Activated naive CD8-positive, alpha-beta T cell treated with anti-CD3 and anti-CD28 coated beads, Interleukin-2, amount 10 ng/mL, durations not matched to agents 7 days and 5 days (primary cell): ENCODE results near the gene CCDC24. TPM values are rescaled to one million over a fixed set of nuclear protein-coding genes. Genes with fewer than 3 reads are reported as not detected.

Experiments used
- ATAC-seq: fragments of 150-1000 bp; cut with Tn5 transposase; one replicate; pipeline ENCODE4 v1.10.0; 2021; ENCODE audit warnings: low read depth, moderate library complexity
- POLR2A ChIA-PET: fragments of 350-600 bp; sonication (Branson Sonifier 250); formaldehyde crosslinking; loops from one replicate; lab custom pipeline; 2021; ENCODE audit warnings: antibody characterized with exemption; lab: Charles Lee
- DNase-seq: peaks from one replicate; pipeline ENCODE4 v3.0.0; 2021
- H3K27ac Mint-ChIP-seq: one replicate; pipeline ENCODE4 v1.8.0; 2022; ENCODE audit warnings: mild to moderate bottlenecking, mixed read lengths
- H3K27me3 Mint-ChIP-seq: one replicate; pipeline ENCODE4 v1.8.0; 2022; ENCODE audit warnings: mild to moderate bottlenecking, moderate library complexity, mixed read lengths
- H3K36me3 Mint-ChIP-seq: one replicate; pipeline ENCODE4 v1.8.0; 2021; ENCODE audit warnings: mild to moderate bottlenecking, mixed read lengths
- H3K4me1 Mint-ChIP-seq: one replicate; pipeline ENCODE4 v1.8.0; 2021; ENCODE audit warnings: mixed read lengths
- H3K4me3 Mint-ChIP-seq: one replicate; pipeline ENCODE4 v1.8.0; 2022; ENCODE audit warnings: mild to moderate bottlenecking, moderate library complexity, mixed read lengths
- H3K9me3 Mint-ChIP-seq: one replicate; pipeline ENCODE4 v1.8.0; 2021; ENCODE audit warnings: mixed read lengths
- total RNA-seq, 2 experiments: library from RNA; stranded (reverse); gene quantifications; one replicate each; pipeline ENCODE4 v1.2.3, GENCODE V29; 2021

CCDC24 gene
- total RNA-seq, 2 experiments from 2014 or later: 1.3 to 3.2 TPM

DNA sequence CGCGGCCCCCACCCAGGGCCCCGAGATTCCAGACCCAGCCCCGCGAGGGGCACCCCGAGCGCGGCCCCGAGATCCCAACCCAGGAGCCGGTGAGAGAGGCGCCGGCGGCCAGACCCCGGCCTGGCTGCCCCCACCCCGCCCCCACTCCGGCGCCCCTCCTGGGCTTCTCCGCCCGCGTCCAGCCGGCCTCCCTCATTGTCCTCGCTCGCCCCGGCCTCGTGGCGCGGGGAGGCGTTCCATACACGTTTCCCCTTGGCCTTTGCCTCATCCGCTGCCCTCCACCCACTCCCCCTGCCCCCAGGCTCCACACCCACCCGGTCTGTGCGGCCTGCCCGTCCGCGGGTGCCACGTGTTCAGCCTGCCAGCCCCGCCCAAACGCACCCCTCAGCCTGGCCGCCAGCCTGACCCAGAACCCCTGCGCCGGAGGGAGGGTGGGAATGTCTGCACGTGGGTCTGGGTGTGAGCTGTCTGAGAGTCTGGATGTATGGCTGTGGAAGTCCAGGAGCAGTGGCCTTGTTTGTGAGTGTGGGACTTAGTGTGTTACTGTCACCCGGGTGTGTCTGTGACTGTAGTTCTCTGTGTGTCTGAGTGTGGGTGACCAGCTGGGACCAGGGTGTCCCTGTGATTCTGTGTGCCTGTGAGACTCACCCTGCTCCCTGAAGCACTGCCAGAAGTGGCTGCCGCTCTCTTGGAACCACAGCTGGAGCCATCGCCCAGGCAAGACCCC, 11.7 kb upstream of the CCDC24 start:
- H3K36me3 Mint-ChIP-seq: peaks cover 16% of the 10 kb centered on the region
- DNase-seq: peak; percentile 56
- H3K4me3 Mint-ChIP-seq: peak overlapping the region; percentile 89
- peak overlapping the region; percentile 72 for H3K27ac Mint-ChIP-seq
- peak; percentile 11 for ATAC-seq
- peaks cover 35% of the 10 kb centered on the region for H3K4me1 Mint-ChIP-seq
- H3K9me3 Mint-ChIP-seq: no peaks in the 10 kb centered on the region
- H3K27me3 Mint-ChIP-seq: no peaks in the 10 kb centered on the region
- POLR2A ChIA-PET: interaction anchor here (0.8 kb wide), 1 partner anchor 10 kb away, joined by 3 read pairs; no protein-coding TSS in a partner anchor

DNA sequence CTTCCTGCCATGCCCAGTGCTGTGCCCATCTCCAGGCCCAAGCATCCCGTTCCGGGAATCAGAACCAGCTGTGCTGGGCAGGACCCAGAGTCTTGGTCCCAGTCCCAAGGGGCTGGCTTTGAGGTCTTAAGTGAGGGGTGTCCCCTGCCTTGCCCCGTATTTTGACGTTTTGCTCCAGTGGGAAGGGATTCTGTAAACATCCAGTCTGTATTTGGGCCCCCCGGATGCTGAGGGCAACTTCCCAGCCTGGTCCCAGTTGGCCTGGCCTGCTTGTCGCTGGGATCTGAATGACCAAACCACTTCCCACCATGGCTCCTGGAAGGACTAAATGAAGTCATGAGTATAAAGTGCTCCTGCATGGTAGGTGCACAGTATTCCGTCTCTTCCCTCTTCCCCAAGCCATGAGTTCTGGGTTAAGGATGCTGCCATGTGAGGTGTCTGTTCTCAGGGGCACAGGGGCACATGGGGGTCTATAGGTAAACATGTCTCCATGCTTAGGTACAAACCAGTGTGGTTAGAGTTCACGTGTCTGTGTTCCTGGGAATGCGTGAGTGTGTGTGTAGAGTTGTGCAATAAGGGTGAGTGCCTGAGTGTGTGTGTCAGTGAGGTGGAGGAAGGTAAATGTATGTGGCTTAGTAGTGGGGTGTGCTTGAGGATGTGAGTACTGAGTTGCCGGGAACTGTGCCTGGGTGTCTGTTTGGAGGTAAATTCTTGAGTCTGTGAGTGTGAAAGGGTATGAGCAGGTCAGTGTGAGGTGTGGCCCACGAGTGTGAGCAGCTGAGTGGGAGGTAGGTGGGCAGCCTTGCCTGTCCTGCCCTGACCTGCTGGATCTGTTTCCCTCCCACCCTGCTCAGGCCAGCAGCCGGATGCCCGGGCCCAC, 10.9 kb upstream of the CCDC24 start:
- Mint-ChIP-seq H3K36me3 (peaks cover 18% of the 10 kb centered on the region), H3K4me3 (peak overlapping the region; percentile 89), H3K9me3 (no peaks in the 10 kb centered on the region), H3K27me3 (no peaks in the 10 kb centered on the region), H3K27ac (no peak overlapping the region), H3K4me1 (peaks cover 35% of the 10 kb centered on the region)
- ATAC-seq (no peak), DNase-seq (no peak)
- POLR2A ChIA-PET: interaction anchor here (0.8 kb wide), 1 partner anchor 9 kb away, joined by 3 read pairs; no protein-coding TSS in a partner anchor

DNA sequence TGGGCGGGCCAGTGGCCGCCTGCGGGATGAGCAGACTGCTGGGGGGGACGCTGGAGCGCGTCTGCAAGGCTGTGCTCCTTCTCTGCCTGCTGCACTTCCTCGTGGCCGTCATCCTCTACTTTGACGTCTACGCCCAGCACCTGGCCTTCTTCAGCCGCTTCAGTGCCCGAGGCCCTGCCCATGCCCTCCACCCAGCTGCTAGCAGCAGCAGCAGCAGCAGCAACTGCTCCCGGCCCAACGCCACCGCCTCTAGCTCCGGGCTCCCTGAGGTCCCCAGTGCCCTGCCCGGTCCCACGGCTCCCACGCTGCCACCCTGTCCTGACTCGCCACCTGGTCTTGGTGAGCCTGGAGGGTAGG, 10.3 kb upstream of the CCDC24 start:
- DNase-seq (no peak), ATAC-seq (no peak)
- no peak overlapping the region for H3K4me3 Mint-ChIP-seq
- H3K27me3 Mint-ChIP-seq: no peaks in the 10 kb centered on the region
- POLR2A ChIA-PET: no interaction called here
- peaks cover 20% of the 10 kb centered on the region for H3K36me3 Mint-ChIP-seq
- H3K27ac Mint-ChIP-seq: no peak overlapping the region
- no peaks in the 10 kb centered on the region for H3K9me3 Mint-ChIP-seq
- peaks cover 30% of the 10 kb centered on the region for H3K4me1 Mint-ChIP-seq

DNA sequence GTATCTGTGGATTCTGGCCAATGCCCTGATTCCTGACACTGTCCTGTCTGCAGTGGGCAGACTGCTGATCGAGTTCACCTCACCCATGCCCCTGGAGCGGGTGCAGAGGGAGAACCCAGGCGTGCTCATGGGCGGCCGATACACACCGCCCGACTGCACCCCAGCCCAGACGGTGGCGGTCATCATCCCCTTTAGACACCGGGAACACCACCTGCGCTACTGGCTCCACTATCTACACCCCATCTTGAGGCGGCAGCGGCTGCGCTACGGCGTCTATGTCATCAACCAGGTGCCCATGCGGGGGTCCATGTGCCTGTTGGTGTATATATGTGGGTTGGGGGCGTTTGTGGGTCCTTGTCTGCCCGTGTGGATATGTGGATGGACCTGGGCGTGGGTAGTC, 9.8 kb upstream of the CCDC24 start:
- Mint-ChIP-seq H3K36me3 (peaks cover 17% of the 10 kb centered on the region), H3K27me3 (no peaks in the 10 kb centered on the region)
- no peak for DNase-seq

DNA sequence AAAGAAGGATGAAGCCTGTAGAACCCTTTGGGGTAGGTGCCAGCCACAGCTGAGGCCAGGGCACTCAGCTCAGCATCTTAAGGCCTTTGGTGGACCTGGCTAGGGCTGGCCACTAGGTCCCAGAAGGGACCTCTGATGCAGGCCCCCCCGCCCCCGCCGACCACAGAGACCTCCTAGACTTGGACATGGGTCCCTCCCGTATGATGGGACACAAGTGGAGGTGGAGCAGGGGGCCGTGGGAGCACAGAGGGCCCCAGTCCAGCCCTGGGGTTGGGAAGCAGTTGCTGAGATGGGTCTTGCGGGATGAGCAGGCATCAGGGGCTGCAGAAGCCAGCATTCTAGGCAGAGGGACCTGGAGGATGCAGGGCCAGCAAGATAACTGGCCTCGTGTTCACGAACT, 9.2 kb upstream of the CCDC24 start:
- DNase-seq (no peak), ATAC-seq (no peak)
- Mint-ChIP-seq H3K27ac (no peak overlapping the region), H3K27me3 (no peaks in the 10 kb centered on the region), H3K4me3 (no peak overlapping the region), H3K4me1 (peaks cover 21% of the 10 kb centered on the region), H3K36me3 (peaks cover 12% of the 10 kb centered on the region), H3K9me3 (no peaks in the 10 kb centered on the region)
- POLR2A ChIA-PET: no interaction called here

More for the DNA sequence above, 9.8 kb upstream of the CCDC24 start:
- POLR2A ChIA-PET: no interaction called here
- no peak for ATAC-seq
- no peak overlapping the region for H3K27ac Mint-ChIP-seq
- H3K9me3 Mint-ChIP-seq: no peaks in the 10 kb centered on the region
- H3K4me3 Mint-ChIP-seq: no peak overlapping the region
- peaks cover 25% of the 10 kb centered on the region for H3K4me1 Mint-ChIP-seq

DNA sequence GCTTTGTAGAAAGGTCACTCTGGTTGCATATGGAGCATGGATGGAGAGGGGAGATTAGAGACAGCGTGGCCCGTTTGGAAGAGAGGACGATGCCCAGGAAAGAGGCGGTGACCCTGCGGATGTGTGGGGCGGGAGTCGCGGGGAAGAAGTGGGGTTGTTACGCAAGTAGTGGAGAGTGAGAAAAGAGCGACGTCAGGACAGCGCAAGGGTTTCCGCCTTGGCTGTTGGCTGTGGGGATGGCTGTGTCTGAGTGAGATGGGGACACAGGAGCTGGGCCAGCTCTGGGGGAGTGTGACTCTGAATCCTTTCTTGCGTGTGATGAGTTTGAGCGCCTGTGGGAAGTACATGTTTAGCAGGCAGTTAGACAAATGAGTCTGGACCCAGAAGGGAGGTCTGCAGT, 8.6 kb upstream of the CCDC24 start:
- Mint-ChIP-seq H3K27ac (no peak overlapping the region), H3K9me3 (no peaks in the 10 kb centered on the region), H3K4me1 (peaks cover 16% of the 10 kb centered on the region), H3K4me3 (no peak overlapping the region), H3K27me3 (no peaks in the 10 kb centered on the region), H3K36me3 (peaks cover 8% of the 10 kb centered on the region)
- POLR2A ChIA-PET: no interaction called here
- ATAC-seq (no peak), DNase-seq (no peak)

DNA sequence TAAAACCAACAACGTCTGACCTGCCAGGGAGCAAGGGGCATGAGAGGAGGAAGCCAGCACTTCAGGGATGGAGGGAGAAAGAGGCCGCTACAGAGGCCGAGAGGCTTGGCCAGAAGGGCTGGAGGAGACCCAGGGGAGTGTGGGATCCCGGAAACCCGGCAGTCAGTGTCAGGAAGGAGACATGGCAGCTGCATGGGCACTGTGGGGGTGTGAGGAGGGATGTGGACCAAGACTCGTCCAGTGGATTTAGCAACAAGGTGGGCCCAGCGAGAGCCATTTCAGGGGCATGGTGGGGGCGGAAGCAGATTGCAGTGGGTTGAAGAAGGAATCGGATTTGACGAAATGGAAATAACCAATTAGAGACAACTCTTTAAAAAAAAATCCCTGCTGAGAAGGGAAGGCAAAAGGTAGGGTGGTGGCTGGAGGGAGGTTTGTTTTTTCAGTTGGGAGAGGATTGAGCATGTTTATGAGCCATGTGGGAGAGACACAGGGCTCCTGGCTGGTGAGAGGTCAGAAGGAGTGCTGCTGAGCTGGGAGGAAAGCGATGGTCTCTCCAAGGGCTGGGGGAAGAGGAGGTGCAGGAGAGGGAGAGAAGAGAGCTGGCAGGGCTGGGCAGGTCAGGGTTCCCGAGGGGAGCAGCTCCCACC, 8.0 kb upstream of the CCDC24 start:
- no peak for ATAC-seq
- H3K27me3 Mint-ChIP-seq: no peaks in the 10 kb centered on the region
- H3K4me3 Mint-ChIP-seq: no peak overlapping the region
- no peaks in the 10 kb centered on the region for H3K9me3 Mint-ChIP-seq
- peak overlapping the region; percentile 26 for H3K27ac Mint-ChIP-seq
- DNase-seq: no peak
- peaks cover 7% of the 10 kb centered on the region for H3K36me3 Mint-ChIP-seq
- POLR2A ChIA-PET: no interaction called here
- H3K4me1 Mint-ChIP-seq: peaks cover 11% of the 10 kb centered on the region

DNA sequence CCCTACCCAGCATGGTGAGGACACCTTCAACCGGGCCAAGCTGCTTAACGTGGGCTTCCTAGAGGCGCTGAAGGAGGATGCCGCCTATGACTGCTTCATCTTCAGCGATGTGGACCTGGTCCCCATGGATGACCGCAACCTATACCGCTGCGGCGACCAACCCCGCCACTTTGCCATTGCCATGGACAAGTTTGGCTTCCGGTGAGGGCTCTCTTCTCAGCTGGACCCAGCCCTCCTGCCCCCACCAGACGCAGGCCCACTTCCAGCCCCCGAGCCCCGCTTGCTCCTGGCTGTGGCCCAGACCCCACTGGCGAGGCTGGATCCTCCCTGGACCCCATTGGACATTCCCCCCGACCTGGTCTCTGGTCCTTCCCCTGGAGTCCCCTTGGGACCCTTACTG, 6.5 kb upstream of the CCDC24 start:
- Mint-ChIP-seq H3K27me3 (no peaks in the 10 kb centered on the region), H3K27ac (no peak overlapping the region), H3K36me3 (peaks cover 4% of the 10 kb centered on the region), H3K9me3 (no peaks in the 10 kb centered on the region), H3K4me1 (peaks cover 7% of the 10 kb centered on the region), H3K4me3 (no peak overlapping the region)
- DNase-seq (no peak), ATAC-seq (no peak)
- POLR2A ChIA-PET: no interaction called here

DNA sequence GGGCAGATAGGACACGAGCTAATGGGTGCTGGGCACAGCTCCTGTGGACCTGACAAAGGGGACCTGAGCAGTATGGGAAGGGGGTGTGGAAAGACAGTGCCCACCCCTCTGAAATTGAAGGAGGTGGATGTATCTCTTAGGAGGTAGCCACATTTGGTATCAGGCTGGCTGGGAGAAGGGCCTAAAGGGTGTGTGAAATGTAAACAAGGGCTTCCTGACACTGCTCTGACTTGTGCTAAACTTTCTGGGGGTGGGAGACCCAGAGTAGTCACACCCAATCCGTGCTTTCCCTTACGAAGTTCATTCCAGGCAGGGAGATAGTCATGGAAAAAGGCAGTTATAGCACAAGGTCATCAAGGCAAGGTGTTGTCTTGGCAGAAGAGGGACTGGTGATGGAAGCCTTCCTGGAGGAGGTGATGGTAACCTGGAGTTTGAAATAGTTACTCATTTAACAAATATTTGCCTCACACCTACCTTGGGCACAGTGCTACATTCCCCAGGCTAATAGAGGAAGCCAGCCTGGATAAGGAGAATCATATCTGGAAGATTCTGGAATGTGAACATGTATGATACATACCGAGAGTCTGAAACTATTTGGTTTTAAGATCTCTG, 5.3 kb upstream of the CCDC24 start:
- Mint-ChIP-seq H3K9me3 (no peaks in the 10 kb centered on the region), H3K36me3 (peaks cover 4% of the 10 kb centered on the region), H3K27me3 (no peaks in the 10 kb centered on the region), H3K4me3 (no peak overlapping the region), H3K27ac (no peak overlapping the region), H3K4me1 (peaks cover 1% of the 10 kb centered on the region)
- POLR2A ChIA-PET: no interaction called here
- DNase-seq (no peak), ATAC-seq (no peak)

DNA sequence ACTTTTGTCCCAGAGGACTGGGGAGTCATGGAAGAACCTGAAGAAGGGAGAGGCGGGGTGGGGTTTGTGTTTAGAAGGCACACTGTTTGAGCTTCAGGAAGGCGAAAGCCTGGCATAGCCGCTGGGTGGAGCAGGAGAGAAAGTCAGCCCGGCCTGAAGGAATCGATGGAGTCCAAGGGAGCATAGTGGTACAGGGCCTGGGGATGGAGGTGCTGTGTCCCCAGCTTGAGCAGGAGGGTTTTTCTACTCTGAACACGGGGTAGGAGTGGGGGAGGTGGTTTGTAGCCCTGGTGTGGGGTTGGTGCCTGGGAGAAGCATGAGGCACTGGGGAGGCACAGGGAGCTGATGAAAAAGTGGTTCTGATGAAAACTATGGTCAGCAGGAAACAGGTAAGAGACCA, 4.7 kb upstream of the CCDC24 start:
- H3K27me3 Mint-ChIP-seq: no peaks in the 10 kb centered on the region
- H3K36me3 Mint-ChIP-seq: peaks cover 4% of the 10 kb centered on the region
- DNase-seq: no peak
- peaks cover 2% of the 10 kb centered on the region for H3K4me1 Mint-ChIP-seq
- no peak overlapping the region for H3K4me3 Mint-ChIP-seq
- H3K27ac Mint-ChIP-seq: no peak overlapping the region
- POLR2A ChIA-PET: no interaction called here
- no peak for ATAC-seq
- no peaks in the 10 kb centered on the region for H3K9me3 Mint-ChIP-seq

DNA sequence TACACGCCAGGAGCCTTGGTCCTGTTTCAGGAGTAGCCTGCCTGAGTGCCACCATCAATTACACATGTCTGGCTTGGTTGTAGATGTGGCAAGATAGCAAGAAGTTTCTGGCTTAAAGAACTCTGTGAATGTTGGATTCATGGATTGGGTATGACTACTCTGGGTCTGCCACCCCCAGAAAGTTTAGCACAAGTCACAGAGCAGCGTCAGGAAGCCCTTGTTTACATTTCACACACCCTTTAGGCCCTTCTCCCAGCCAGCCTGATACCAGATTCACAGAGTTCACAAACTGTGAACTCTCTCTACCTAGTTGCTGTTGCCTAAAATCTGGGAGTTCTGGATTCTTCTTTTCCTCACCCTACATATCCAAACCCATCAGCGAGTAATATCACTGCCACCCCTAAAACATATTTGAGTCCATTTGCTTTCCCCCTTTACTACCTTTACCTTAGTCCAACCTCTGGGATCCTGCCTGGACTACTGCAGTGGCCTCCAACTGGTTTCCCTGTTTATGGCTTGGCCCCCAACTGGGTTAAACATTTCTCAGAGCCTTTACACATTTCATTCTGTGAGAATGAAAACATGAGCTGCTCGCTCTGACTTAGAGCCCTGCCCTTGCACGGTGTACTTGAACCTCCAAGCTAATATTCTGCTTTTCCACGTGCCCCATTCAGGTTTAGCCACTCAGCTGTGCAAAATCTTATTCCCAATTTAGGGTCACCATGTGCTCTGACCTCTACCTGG, 4.1 kb upstream of the CCDC24 start:
- no peak for ATAC-seq
- peaks cover 4% of the 10 kb centered on the region for H3K36me3 Mint-ChIP-seq
- H3K27ac Mint-ChIP-seq: no peak overlapping the region
- H3K9me3 Mint-ChIP-seq: no peaks in the 10 kb centered on the region
- POLR2A ChIA-PET: no interaction called here
- no peaks in the 10 kb centered on the region for H3K27me3 Mint-ChIP-seq
- no peak for DNase-seq
- no peak overlapping the region for H3K4me3 Mint-ChIP-seq
- H3K4me1 Mint-ChIP-seq: peaks cover 6% of the 10 kb centered on the region

DNA sequence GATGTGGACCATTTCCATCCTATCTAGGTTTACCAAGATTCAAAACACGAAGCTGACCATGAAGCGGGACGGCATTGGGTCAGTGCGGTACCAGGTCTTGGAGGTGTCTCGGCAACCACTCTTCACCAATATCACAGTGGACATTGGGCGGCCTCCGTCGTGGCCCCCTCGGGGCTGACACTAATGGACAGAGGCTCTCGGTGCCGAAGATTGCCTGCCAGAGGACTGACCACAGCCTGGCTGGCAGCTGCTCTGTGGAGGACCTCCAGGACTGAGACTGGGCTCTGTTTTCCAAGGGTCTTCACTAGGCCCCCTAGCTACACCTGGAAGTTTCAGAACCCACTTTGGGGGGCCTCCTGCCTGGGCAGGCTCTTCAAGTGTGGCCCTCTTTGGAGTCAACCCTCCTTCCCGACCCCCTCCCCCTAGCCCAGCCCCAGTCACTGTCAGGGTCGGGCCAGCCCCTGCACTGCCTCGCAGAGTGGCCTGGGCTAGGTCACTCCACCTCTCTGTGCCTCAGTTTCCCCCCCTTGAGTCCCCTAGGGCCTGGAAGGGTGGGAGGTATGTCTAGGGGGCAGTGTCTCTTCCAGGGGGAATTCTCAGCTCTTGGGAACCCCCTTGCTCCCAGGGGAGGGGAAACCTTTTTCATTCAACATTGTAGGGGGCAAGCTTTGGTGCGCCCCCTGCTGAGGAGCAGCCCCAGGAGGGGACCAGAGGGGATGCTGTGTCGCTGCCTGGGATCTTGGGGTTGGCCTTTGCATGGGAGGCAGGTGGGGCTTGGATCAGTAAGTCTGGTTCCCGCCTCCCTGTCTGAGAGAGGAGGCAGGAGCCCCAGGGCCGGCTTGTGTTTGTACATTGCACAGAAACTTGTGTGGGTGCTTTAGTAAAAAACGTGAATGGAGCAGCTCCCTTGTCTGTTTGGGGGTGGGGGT, 864 bp upstream of the CCDC24 start:
- no peaks in the 10 kb centered on the region for H3K9me3 Mint-ChIP-seq
- H3K4me1 Mint-ChIP-seq: peaks cover 13% of the 10 kb centered on the region
- peaks cover 2% of the 10 kb centered on the region for H3K36me3 Mint-ChIP-seq
- POLR2A ChIA-PET: interaction anchor here (0.9 to 3.5 kb wide), 2 partner anchors 15 to 18 kb away, joined by 3 to 13 read pairs; partner anchors contain the start of gene ATP6V0B
- H3K4me3 Mint-ChIP-seq: peak overlapping the region; percentile 91
- H3K27me3 Mint-ChIP-seq: no peaks in the 10 kb centered on the region
- DNase-seq (no peak), ATAC-seq (no peak)
- no peak overlapping the region for H3K27ac Mint-ChIP-seq
